Endodermal cell (in vitro differentiated cells): Measurements from ENCODE around the gene DISP3. TPM values are rescaled to one million over a fixed set of nuclear protein-coding genes. Genes with fewer than 3 reads are reported as not detected.
A peak's percentile ranks its signal among the peaks of the same experiment; 100 is the strongest.

Experiments used
- DNase-seq: peaks from one replicate; pipeline ENCODE4 v3.0.0-alpha.2; 2017
- H3K27ac ChIP-seq: 2 replicates; pipeline ENCODE4 v1.5.1; 2013; ENCODE audit warnings: mild to moderate bottlenecking, low read depth, low read length, moderate library complexity
- H3K27me3 ChIP-seq: 2 replicates; pipeline ENCODE4 v1.6.1; 2013; ENCODE audit warnings: mild to moderate bottlenecking, low read length, moderate library complexity; ENCODE audit not compliant: insufficient read depth, control insufficient read depth, poor library complexity, severe bottlenecking
- H3K36me3 ChIP-seq: 2 replicates; pipeline ENCODE4 v1.7.0; 2013; ENCODE audit warnings: mild to moderate bottlenecking, low read length, moderate library complexity; ENCODE audit not compliant: control insufficient read depth, insufficient read depth
- H3K4me1 ChIP-seq: one replicate; pipeline ENCODE4 v1.7.0; 2013; ENCODE audit warnings: low read length; ENCODE audit not compliant: control insufficient read depth, insufficient read depth
- H3K4me3 ChIP-seq: 2 replicates; pipeline ENCODE4 v1.5.1; 2013; ENCODE audit warnings: mild to moderate bottlenecking, low read length, moderate library complexity
- H3K9ac ChIP-seq: 2 replicates; pipeline ENCODE4 v1.6.1; 2013; ENCODE audit warnings: mild to moderate bottlenecking, low read length, moderate library complexity; ENCODE audit not compliant: poor library complexity, severe bottlenecking; ENCODE audit errors: extremely low read depth
- H3K9me3 ChIP-seq: 2 replicates; pipeline ENCODE4 v1.6.1; 2013; ENCODE audit warnings: mild to moderate bottlenecking, low read length, moderate library complexity; ENCODE audit not compliant: control insufficient read depth
- H3K27ac Mint-ChIP-seq: 2 replicates; pipeline ENCODE4 v1.8.0; 2020; ENCODE audit warnings: mixed read lengths
- H3K27me3 Mint-ChIP-seq: 2 replicates; pipeline ENCODE4 v1.8.0; 2021; ENCODE audit warnings: mild to moderate bottlenecking, mixed read lengths; ENCODE audit not compliant: insufficient read depth
- H3K36me3 Mint-ChIP-seq: 2 replicates; pipeline ENCODE4 v1.8.0; 2020; ENCODE audit warnings: low read depth, mixed read lengths
- H3K4me1 Mint-ChIP-seq: 2 replicates; pipeline ENCODE4 v1.8.0; 2020; ENCODE audit warnings: mixed read lengths
- H3K4me3 Mint-ChIP-seq: 2 replicates; pipeline ENCODE4 v1.8.0; 2020; ENCODE audit warnings: mild to moderate bottlenecking, moderate library complexity, mixed read lengths
- H3K9me3 Mint-ChIP-seq: 2 replicates; pipeline ENCODE4 v1.8.0; 2020; ENCODE audit warnings: mild to moderate bottlenecking, mixed read lengths
- CTCF ChIP-seq: fragments of 200-600 bp; sonication (generic); conservative IDR thresholded peaks from 2 replicates; pipeline ENCODE4 v1.5.0; 2021; ENCODE audit warnings: antibody characterized with exemption, mild to moderate bottlenecking
- WGBS, 2 experiments: methylation state at CpG; one replicate each; pipeline versions ENCODE4 v1.1.5 to v1.1.7; 2013; ENCODE audit warnings: missing lambda C conversion rate in 2 of 2, mixed read lengths in 1 of 2; ENCODE audit not compliant: insufficient coverage in 1 of 2, insufficient read length in 1 of 2; 5-methylcytosine and 5-hydroxymethylcytosine counted together
- total RNA-seq, 2 donors: library from RNA; stranded (reverse); fragmentation: NEBNext Ultra II Directional in 1 of 2; extraction: Animal tissue kit (Norgen Biotek cat#: 25700) in 1 of 2; gene quantifications; 2 replicates in 1 of 2; 3 replicates in 1 of 2; pipeline ENCODE4 v1.2.1, GENCODE V29; 2021

DISP3 gene
- total RNA-seq, 2 donors from 2014 or later: 9.6 to 11.6 TPM

- peaks cover 2% of the 10 kb centered on the region for H3K27me3 Mint-ChIP-seq
- 94 to 100% methylated on average over 4 to 11 of the region's 11 CpGs for WGBS, 2 experiments
- H3K27ac ChIP-seq: peak overlapping the region; percentile 71
Measured at GRCh38 chr1:11434926-11435325, 44.0 kb upstream of the DISP3 start.

GRCh38 chr1:11438996-11439395 is 40.0 kb upstream of the DISP3 start:
- Histone ChIP-seq H3K36me3 (no peaks in the 10 kb centered on the region), H3K27ac (no peak overlapping the region), H3K27me3 (no peaks in the 10 kb centered on the region), H3K4me1 (no peaks in the 10 kb centered on the region), H3K4me3 (no peak overlapping the region), H3K9ac (no peak overlapping the region), H3K9me3 (no peaks in the 10 kb centered on the region)
- no peak for TF ChIP-seq CTCF
- WGBS, 2 experiments: 85 to 89% methylated on average over 5 to 7 of the region's 7 CpGs
- Mint-ChIP-seq H3K36me3 (no peaks in the 10 kb centered on the region), H3K9me3 (no peaks in the 10 kb centered on the region), H3K4me3 (no peak overlapping the region), H3K27ac (no peak overlapping the region), H3K27me3 (peaks cover 7% of the 10 kb centered on the region), H3K4me1 (peaks cover 4% of the 10 kb centered on the region)
- no peak for DNase-seq

More at GRCh38 chr1:11434926-11435325, 44.0 kb upstream of the DISP3 start:
- no peak overlapping the region for H3K4me3 Mint-ChIP-seq
- no peaks in the 10 kb centered on the region for H3K4me1 ChIP-seq
- H3K27me3 ChIP-seq: no peaks in the 10 kb centered on the region
- H3K36me3 Mint-ChIP-seq: no peaks in the 10 kb centered on the region
- H3K27ac Mint-ChIP-seq: no peak overlapping the region
- no peaks in the 10 kb centered on the region for H3K4me1 Mint-ChIP-seq
- H3K9ac ChIP-seq: no peak overlapping the region
- H3K9me3 ChIP-seq: no peaks in the 10 kb centered on the region
- no peak overlapping the region for H3K4me3 ChIP-seq
- no peaks in the 10 kb centered on the region for H3K36me3 ChIP-seq
- TF ChIP-seq CTCF: no peak
- no peak for DNase-seq
- no peaks in the 10 kb centered on the region for H3K9me3 Mint-ChIP-seq

GRCh38 chr1:11441211-11441952 is 37.6 kb upstream of the DISP3 start:
- H3K4me1 Mint-ChIP-seq: peaks cover 4% of the 10 kb centered on the region
- no peak overlapping the region for H3K27ac Mint-ChIP-seq
- H3K9me3 Mint-ChIP-seq: no peaks in the 10 kb centered on the region
- no peak overlapping the region for H3K27ac ChIP-seq
- H3K4me3 ChIP-seq: no peak overlapping the region
- no peaks in the 10 kb centered on the region for H3K9me3 ChIP-seq
- no peak for DNase-seq
- H3K36me3 Mint-ChIP-seq: no peaks in the 10 kb centered on the region
- no peaks in the 10 kb centered on the region for H3K36me3 ChIP-seq
- 89 to 90% methylated on average over 7 to 11 of the region's 11 CpGs for WGBS, 2 experiments
- H3K9ac ChIP-seq: no peak overlapping the region
- H3K27me3 ChIP-seq: no peaks in the 10 kb centered on the region
- peaks cover 7% of the 10 kb centered on the region for H3K27me3 Mint-ChIP-seq
- H3K4me1 ChIP-seq: no peaks in the 10 kb centered on the region
- H3K4me3 Mint-ChIP-seq: no peak overlapping the region
- TF ChIP-seq CTCF: no peak
